HG03066 (cell line): ENCODE data around the gene PRAMEF2.
"Not testable (repeated sequence)": the region's sequence is repeated elsewhere in the genome, so short reads cannot be mapped to it uniquely, and the experiment has no call there.

Experiments
- ATAC-seq: cut with Tn5 transposase; IDR thresholded peaks from one replicate; pipeline ENCODE4 v1.9.1; 2021; ENCODE audit warnings: low read depth; ENCODE audit not compliant: unreplicated experiment

The PRAMEF2 gene

DNA sequence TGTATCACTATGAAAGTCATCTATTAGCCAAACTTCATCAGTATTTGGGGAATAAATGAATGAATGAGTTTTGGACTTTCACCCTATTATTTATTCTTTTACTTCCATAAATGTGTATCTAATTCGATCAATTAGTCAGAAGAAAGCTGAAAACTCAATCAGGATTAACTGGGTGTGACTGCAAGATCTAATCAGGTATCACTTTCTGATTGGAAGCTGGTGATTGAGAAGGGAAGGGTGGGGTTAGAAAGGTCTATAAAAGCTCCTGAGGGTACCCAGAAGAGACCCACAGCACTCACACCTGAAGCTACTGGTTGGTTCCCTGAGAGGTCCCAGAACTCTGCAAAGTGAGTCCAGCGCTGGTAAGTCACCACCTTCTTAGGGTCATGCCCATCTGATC, at the start of gene PRAMEF2:
Gene PRAMEF2, plus strand, starts transcription at position 301 of the 400 bp plus-strand sequence. CDS start 1,924 bp downstream, outside the sequence.
- ATAC-seq = not testable (repeated sequence)

- no peak for ATAC-seq
These were observed 47.0 kb upstream of the PRAMEF2 start for GRCh38 chr1:12809933-12810332.

GRCh38 chr1:12810691-12811408, 46.0 kb upstream of the PRAMEF2 start:
- no peak for ATAC-seq

GRCh38 chr1:12811409-12811784, 45.5 kb upstream of the PRAMEF2 start:
- ATAC-seq = no peak

DNA sequence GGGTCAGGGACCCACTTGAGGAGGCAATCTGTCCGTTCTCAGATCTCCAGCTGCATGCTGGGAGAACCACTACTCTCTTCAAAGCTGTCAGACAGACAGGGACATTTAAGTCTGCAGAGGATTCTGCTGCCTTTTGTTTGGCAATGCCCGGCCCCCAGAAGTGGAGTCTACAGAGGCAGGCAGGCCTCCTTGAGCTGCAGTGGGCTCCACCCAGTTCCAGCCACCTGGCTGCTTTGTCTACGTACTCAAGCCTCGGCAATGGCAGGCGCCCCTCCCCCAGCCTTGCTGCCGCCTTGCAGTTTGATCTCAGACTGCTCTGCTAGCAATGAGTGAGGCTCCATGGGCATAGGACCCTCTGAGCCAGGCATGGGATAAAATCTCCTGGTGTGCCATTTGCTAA, 37.8 kb upstream of the PRAMEF2 start:
- not testable (repeated sequence) for ATAC-seq

- ATAC-seq = not testable (repeated sequence)
These were observed 25.6 kb upstream of the PRAMEF2 start, which contains the start of gene PRAMEF11 for GRCh38 chr1:12831310-12831709. Gene PRAMEF11, minus strand, starts transcription at chr1:12831410. Its CDS starts 2,621 bp downstream, at chr1:12828789.

GRCh38 chr1:12833251-12833650, 23.6 kb upstream of the PRAMEF2 start:
- not testable (repeated sequence) for ATAC-seq

- not testable (repeated sequence) for ATAC-seq
These were observed 8.3 kb upstream of the PRAMEF2 start, which contains the start of gene HNRNPCL1 for GRCh38 chr1:12848620-12849019. Gene HNRNPCL1, minus strand, starts transcription at chr1:12848720. Its CDS starts 431 bp downstream, at chr1:12848289.

- no peak for ATAC-seq
These were observed 5.1 kb upstream of the PRAMEF2 start for GRCh38 chr1:12851779-12852178.

DNA sequence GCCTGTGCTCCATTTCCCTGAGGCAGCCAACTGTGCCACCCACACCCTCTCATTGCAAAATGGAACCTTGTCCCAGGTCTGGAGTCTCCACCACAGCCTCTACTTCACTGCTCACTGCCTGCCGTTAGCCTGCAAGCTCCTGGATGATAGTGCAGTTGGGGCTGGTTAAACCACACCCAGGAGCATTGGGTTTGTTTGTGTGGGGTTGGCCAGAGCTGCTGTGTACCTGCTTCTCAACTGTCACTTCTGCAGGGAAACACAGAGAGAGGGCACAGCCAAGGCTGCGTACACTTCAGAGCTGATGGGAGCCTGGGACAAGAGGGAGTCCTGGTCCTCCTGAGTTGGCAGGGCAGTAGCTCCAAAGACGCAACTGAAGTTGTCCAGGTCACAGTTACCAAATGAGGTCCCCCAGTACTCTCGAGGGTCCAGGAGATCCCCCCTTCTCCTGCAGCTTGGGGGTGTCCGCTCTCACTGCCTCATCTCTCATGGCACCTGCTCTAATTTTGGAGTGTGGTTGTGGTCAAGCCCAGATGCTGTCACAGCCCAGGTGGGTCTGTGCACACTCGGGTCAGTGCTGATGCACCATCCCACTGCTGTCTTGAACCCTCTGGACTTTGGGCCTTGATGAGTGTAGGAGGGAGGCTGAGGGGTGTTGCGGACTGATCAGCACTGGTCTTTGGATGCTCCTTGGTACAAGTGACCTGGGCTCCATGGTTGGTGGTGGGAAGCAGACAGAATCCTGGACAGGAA, 6.4 kb downstream of the PRAMEF2 start:
- ATAC-seq = not testable (repeated sequence)

DNA sequence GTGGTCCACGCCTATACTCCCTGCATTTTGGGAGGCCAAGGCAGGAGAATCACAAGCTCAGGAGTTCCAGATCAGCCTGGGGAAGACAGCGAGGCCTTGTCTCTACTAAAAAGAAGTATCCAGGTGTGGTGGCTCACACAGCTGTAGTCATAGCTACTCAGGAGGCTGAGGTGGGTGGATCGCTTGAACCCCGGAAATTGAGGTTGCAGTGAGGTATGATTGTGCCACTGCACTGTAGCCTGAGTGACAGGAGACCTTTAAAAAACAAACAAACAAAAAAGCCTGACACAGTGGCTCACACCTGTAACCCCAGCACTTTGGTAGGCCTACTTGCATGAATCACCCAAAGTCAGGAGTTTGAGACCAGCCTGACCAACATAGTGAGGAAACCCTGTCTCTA, 21.6 kb downstream of the PRAMEF2 start:
- not testable (repeated sequence) for ATAC-seq

GRCh38 chr1:12886101-12886500, 29.2 kb downstream of the PRAMEF2 start, which contains the start of gene PRAMEF4:
Gene PRAMEF4, minus strand, starts transcription at chr1:12886201. Its CDS starts 2,807 bp downstream, at chr1:12883394.
- not testable (repeated sequence) for ATAC-seq

DNA sequence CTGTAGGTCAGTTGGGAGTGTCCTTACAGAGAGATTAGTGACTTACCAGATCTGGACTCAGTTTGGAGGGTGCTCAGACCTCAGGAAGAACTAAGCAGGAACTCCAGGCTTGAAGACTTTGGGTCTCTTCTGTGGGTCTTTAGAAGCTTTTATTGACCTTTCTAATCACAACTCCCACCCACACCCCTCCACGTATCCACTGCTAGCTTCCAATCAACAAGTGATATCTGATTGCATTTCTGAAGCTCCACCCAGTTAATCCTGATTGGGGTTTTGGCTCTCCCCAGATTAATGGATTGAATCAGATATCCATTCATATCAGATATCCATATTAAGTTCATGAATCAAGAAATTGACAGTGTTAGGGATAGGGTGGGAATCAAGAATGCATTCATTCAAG, 41.3 kb downstream of the PRAMEF2 start, which contains the start of gene PRAMEF10:
Gene PRAMEF10, minus strand, starts transcription at position 101 of the 400 bp plus-strand sequence. CDS start 2,423 bp downstream, outside the sequence.
- ATAC-seq = not testable (repeated sequence)

GRCh38 chr1:12899186-12899585, 42.3 kb downstream of the PRAMEF2 start:
- not testable (repeated sequence) for ATAC-seq

- ATAC-seq = not testable (repeated sequence)
These were observed 47.1 kb downstream of the PRAMEF2 start for GRCh38 chr1:12903793-12904572.
